ENCODE results near the gene DIPK1A. TPM values are rescaled to one million over a fixed set of nuclear protein-coding genes. Genes with fewer than 3 reads are reported as not detected.
"Not testable (repeated sequence)": the region's sequence is repeated elsewhere in the genome, so short reads cannot be mapped to it uniquely, and the experiment has no call there.

The DIPK1A gene
- total RNA-seq, 1 donor from 2014 or later = 8.4 TPM

- Histone ChIP-seq H3K27ac (ENCODE audit: low read depth, low read length) (no peak overlapping the region), H2AFZ (ENCODE audit: low read depth, low read length) (no peak overlapping the region), H3K9ac (ENCODE audit: low read length) (no peak overlapping the region), H3K9me3 (ENCODE audit: insufficient read depth, low read depth, low read length) (no peaks in the 10 kb centered on the region), H3K4me2 (ENCODE audit: low read length) (no peak overlapping the region), H3K79me2 (ENCODE audit: insufficient read depth, low read length) (no peaks in the 10 kb centered on the region), H3K4me1 (ENCODE audit: insufficient read depth, low read length) (no peaks in the 10 kb centered on the region), H3K27me3 (ENCODE audit: insufficient read depth, low read length) (peaks cover 12% of the 10 kb centered on the region), H3K36me3 (ENCODE audit: insufficient read depth, low read length) (no peaks in the 10 kb centered on the region), H3K4me3 (ENCODE audit: insufficient read depth, low read depth, low read length) (no peak overlapping the region), H4K20me1 (ENCODE audit: insufficient read depth, low read length) (no peaks in the 10 kb centered on the region)
- Mint-ChIP-seq H3K36me3 (ENCODE audit: low read depth, unreplicated experiment) (no peaks in the 10 kb centered on the region), H3K9me3 (ENCODE audit: unreplicated experiment) (no peaks in the 10 kb centered on the region), H3K27ac (ENCODE audit: unreplicated experiment) (no peak overlapping the region), H3K4me3 (ENCODE audit: unreplicated experiment) (no peak overlapping the region), H3K4me1 (ENCODE audit: low read depth, unreplicated experiment) (no peaks in the 10 kb centered on the region), H3K27me3 (ENCODE audit: low read depth, unreplicated experiment) (no peaks in the 10 kb centered on the region)
- DNase-seq (ENCODE audit: low read depth) = no peak
- no peak for FAIRE-seq
- TF ChIP-seq EZH2 (IDR thresholded peaks at IDR 0.05; ENCODE audit: insufficient read depth, low read length) = no peak
Measured at GRCh38 chr1:92973203-92973897, 12.1 kb upstream of the DIPK1A start.

- TF ChIP-seq EZH2 (IDR thresholded peaks at IDR 0.05; ENCODE audit: insufficient read depth, low read length) (no peak), CTCF (IDR thresholded peaks at IDR 0.05; ENCODE audit: insufficient read depth, low read depth, low read length) (no peak)
- Histone ChIP-seq H3K4me1 (ENCODE audit: insufficient read depth, low read length) (no peaks in the 10 kb centered on the region), H3K27ac (ENCODE audit: low read depth, low read length) (no peak overlapping the region), H3K79me2 (ENCODE audit: insufficient read depth, low read length) (no peaks in the 10 kb centered on the region), H3K9me3 (ENCODE audit: insufficient read depth, low read depth, low read length) (no peaks in the 10 kb centered on the region), H3K4me2 (ENCODE audit: low read length) (no peak overlapping the region), H2AFZ (ENCODE audit: low read depth, low read length) (no peak overlapping the region), H3K36me3 (ENCODE audit: insufficient read depth, low read length) (no peaks in the 10 kb centered on the region), H3K27me3 (ENCODE audit: insufficient read depth, low read length) (peaks cover 12% of the 10 kb centered on the region), H4K20me1 (ENCODE audit: insufficient read depth, low read length) (no peaks in the 10 kb centered on the region), H3K4me3 (ENCODE audit: insufficient read depth, low read depth, low read length) (no peak overlapping the region), H3K9ac (ENCODE audit: low read length) (no peak overlapping the region)
- H3K27me3 Mint-ChIP-seq (ENCODE audit: low read depth, unreplicated experiment) = no peaks in the 10 kb centered on the region
- FAIRE-seq = no peak
- no peaks in the 10 kb centered on the region for H3K36me3 Mint-ChIP-seq (ENCODE audit: low read depth, unreplicated experiment)
- H3K4me1 Mint-ChIP-seq (ENCODE audit: low read depth, unreplicated experiment) = no peaks in the 10 kb centered on the region
- H3K4me3 Mint-ChIP-seq (ENCODE audit: unreplicated experiment) = no peak overlapping the region
- DNase-seq (ENCODE audit: low read depth) = no peak
- no peaks in the 10 kb centered on the region for H3K9me3 Mint-ChIP-seq (ENCODE audit: unreplicated experiment)
- H3K27ac Mint-ChIP-seq (ENCODE audit: unreplicated experiment) = no peak overlapping the region
Measured at GRCh38 chr1:92972409-92973129, 11.3 kb upstream of the DIPK1A start.

- H3K4me3 Mint-ChIP-seq (ENCODE audit: unreplicated experiment); H3K9ac ChIP-seq (ENCODE audit: low read length); H3K27me3 Mint-ChIP-seq (ENCODE audit: low read depth, unreplicated experiment); H3K4me3 ChIP-seq (ENCODE audit: insufficient read depth, low read depth, low read length); H3K4me1 Mint-ChIP-seq (ENCODE audit: low read depth, unreplicated experiment); H3K36me3 ChIP-seq (ENCODE audit: insufficient read depth, low read length); H3K9me3 ChIP-seq (ENCODE audit: insufficient read depth, low read depth, low read length); H3K9me3 Mint-ChIP-seq (ENCODE audit: unreplicated experiment); H3K79me2 ChIP-seq (ENCODE audit: insufficient read depth, low read length); H3K4me2 ChIP-seq (ENCODE audit: low read length); H3K27ac ChIP-seq (ENCODE audit: low read depth, low read length); H3K36me3 Mint-ChIP-seq (ENCODE audit: low read depth, unreplicated experiment); H2AFZ ChIP-seq (ENCODE audit: low read depth, low read length); FAIRE-seq; DNase-seq (ENCODE audit: low read depth); H3K27ac Mint-ChIP-seq (ENCODE audit: unreplicated experiment); H4K20me1 ChIP-seq (ENCODE audit: insufficient read depth, low read length); H3K4me1 ChIP-seq (ENCODE audit: insufficient read depth, low read length): not testable (repeated sequence)
- peaks cover 12% of the 10 kb centered on the region for H3K27me3 ChIP-seq (ENCODE audit: insufficient read depth, low read length)
Measured at GRCh38 chr1:92971932-92972331, 10.7 kb upstream of the DIPK1A start.
